IMR-90 (cell line): Measurements from ENCODE around the gene TMEM45A. TPM values are rescaled to one million over a fixed set of nuclear protein-coding genes. Genes with fewer than 3 reads are reported as not detected.

Source experiments
- ATAC-seq: fragments of 200-7000 bp; cut with Tn5 transposase; 2 replicates; pipeline ENCODE4 v1.9.1; 2020; ENCODE audit warnings: low read depth, mild to moderate bottlenecking, moderate library complexity
- BruUV-seq: library from RNA; stranded (reverse); fragments of 400-500 nt; replicated peaks from 2 replicates; lab custom pipeline; 2021; lab: Mats Ljungman, UMichigan
- CTCF ChIA-PET: fragments of 300-600 bp; formaldehyde crosslinking; extraction: SDS; loops from one replicate; lab custom pipeline; 2021; ENCODE audit warnings: antibody characterized with exemption; lab: Yijun Ruan, JAX
- POLR2A ChIA-PET: fragments of 300-600 bp; sonication (Branson Sonifier 250); formaldehyde crosslinking; loops from one replicate; lab custom pipeline; 2022; ENCODE audit warnings: antibody characterized with exemption; ENCODE audit not compliant: unreplicated experiment; lab: Charles Lee
- DNase-seq: peaks from one replicate; pipeline ENCODE4 v3.0.0; 2013
- H2AFZ ChIP-seq: replicated peaks from 2 replicates; pipeline ENCODE3; 2013; ENCODE audit warnings: low read length, mild to moderate bottlenecking; ENCODE audit not compliant: poor library complexity
- H2AK5ac ChIP-seq: 2 replicates; pipeline ENCODE4 v1.6.1; 2013; ENCODE audit warnings: low read depth, low read length, inconsistent platforms
- H2AK9ac ChIP-seq: replicated peaks from 2 replicates; pipeline ENCODE3; 2013; ENCODE audit warnings: mild to moderate bottlenecking, low read depth, low read length, moderate library complexity; ENCODE audit not compliant: poor library complexity
- H2BK120ac ChIP-seq: 2 replicates; pipeline ENCODE4 v1.6.1; 2013; ENCODE audit warnings: low read depth, low read length, inconsistent platforms
- H2BK15ac ChIP-seq: 3 replicates; pipeline ENCODE4 v1.6.1; 2013; ENCODE audit warnings: low read depth, low read length, inconsistent platforms
- H2BK20ac ChIP-seq: 2 replicates; pipeline ENCODE4 v1.6.1; 2013; ENCODE audit warnings: low read depth, mild to moderate bottlenecking, inconsistent platforms, low read length, moderate library complexity
- H2BK5ac ChIP-seq: 2 replicates; pipeline ENCODE4 v1.6.1; 2013; ENCODE audit warnings: mild to moderate bottlenecking, low read depth, low read length, inconsistent platforms; ENCODE audit not compliant: poor library complexity, severe bottlenecking
- H3K14ac ChIP-seq: replicated peaks from 2 replicates; pipeline ENCODE4 v1.6.1; 2013; ENCODE audit warnings: low read depth, low read length, inconsistent platforms
- H3K18ac ChIP-seq: 2 replicates; pipeline ENCODE4 v1.6.1; 2013; ENCODE audit warnings: low read depth, low read length, control low read depth
- H3K23ac ChIP-seq: 2 replicates; pipeline ENCODE4 v1.6.1; 2013; ENCODE audit warnings: low read depth, low read length, inconsistent platforms
- H3K27ac ChIP-seq: 2 replicates; pipeline ENCODE4 v1.5.1; 2013; ENCODE audit warnings: mild to moderate bottlenecking, control low read depth, low read length; ENCODE audit not compliant: insufficient read depth
- H3K27me3 ChIP-seq: 2 replicates; pipeline ENCODE4 v1.6.1; 2013; ENCODE audit warnings: low read length; ENCODE audit not compliant: control insufficient read depth, insufficient read depth
- H3K36me3 ChIP-seq: 2 replicates; pipeline ENCODE4 v1.6.1; 2013; ENCODE audit warnings: low read length, mixed read lengths; ENCODE audit not compliant: control insufficient read depth, insufficient read depth
- H3K4ac ChIP-seq: 2 replicates; pipeline ENCODE4 v1.6.1; 2013; ENCODE audit warnings: low read depth, low read length, inconsistent platforms
- H3K4me1 ChIP-seq: 2 replicates; pipeline ENCODE4 v1.6.1; 2013; ENCODE audit warnings: low read length, mixed read lengths; ENCODE audit not compliant: control insufficient read depth, insufficient read depth
- H3K4me2 ChIP-seq: 2 replicates; pipeline ENCODE4 v1.6.1; 2013; ENCODE audit warnings: low read depth, mild to moderate bottlenecking, control low read depth, low read length, moderate library complexity
- H3K4me3 ChIP-seq: 2 replicates; pipeline ENCODE4 v1.5.1; 2013; ENCODE audit warnings: low read depth, mild to moderate bottlenecking, control low read depth, low read length, moderate library complexity; ENCODE audit not compliant: insufficient read depth
- H3K56ac ChIP-seq: 2 replicates; pipeline ENCODE4 v1.6.1; 2013; ENCODE audit warnings: low read length, inconsistent platforms; ENCODE audit not compliant: insufficient read depth; ENCODE audit errors: extremely low read depth
- H3K79me1 ChIP-seq, 2 experiments: 2 replicates each; pipeline ENCODE4 v1.6.1; 2013; ENCODE audit warnings: low read length in 2 of 2, inconsistent platforms in 1 of 2, low read depth in 1 of 2
- H3K9ac ChIP-seq: 2 replicates; pipeline ENCODE4 v1.6.1; 2013; ENCODE audit warnings: low read depth, low read length, control low read depth
- H3K9me1 ChIP-seq: 2 replicates; pipeline ENCODE4 v1.6.1; 2013; ENCODE audit warnings: low read length, inconsistent platforms; ENCODE audit not compliant: insufficient read depth
- H3K9me3 ChIP-seq: 2 replicates; pipeline ENCODE4 v1.6.1; 2013; ENCODE audit warnings: low read length; ENCODE audit not compliant: control insufficient read depth, insufficient read depth
- H4K20me1 ChIP-seq: 2 replicates; pipeline ENCODE4 v1.6.1; 2013; ENCODE audit warnings: low read length, inconsistent platforms; ENCODE audit not compliant: insufficient read depth
- H4K5ac ChIP-seq: 2 replicates; pipeline ENCODE4 v1.6.1; 2013; ENCODE audit warnings: mild to moderate bottlenecking, low read depth, low read length, control low read depth
- H4K8ac ChIP-seq, 2 experiments: 2 replicates each; pipeline ENCODE4 v1.6.1; 2013; ENCODE audit warnings: low read depth in 2 of 2, low read length in 2 of 2, control low read depth in 1 of 2, inconsistent platforms in 1 of 2
- H4K91ac ChIP-seq: 2 replicates; pipeline ENCODE4 v1.6.1; 2013; ENCODE audit warnings: low read depth, low read length, inconsistent platforms; ENCODE audit not compliant: insufficient read depth
- BHLHE40 ChIP-seq: fragments of 150-350 bp; IDR thresholded peaks from 2 replicates; pipeline ENCODE4 v1.6.1; 2016; ENCODE audit warnings: mild to moderate bottlenecking, low read depth, low read length
- CEBPB ChIP-seq: IDR thresholded peaks from 2 replicates; pipeline ENCODE4 v1.6.1; 2012; ENCODE audit warnings: low read depth, low read length, improper control_type of control experiment
- CHD1 ChIP-seq: IDR thresholded peaks from 2 replicates; pipeline ENCODE4 v1.6.1; 2012; ENCODE audit warnings: low read depth, low read length, improper control_type of control experiment
- CTCF ChIP-seq: conservative IDR thresholded peaks from 2 replicates; pipeline ENCODE4 v1.5.1; 2012; ENCODE audit warnings: mild to moderate bottlenecking, low read depth, low read length, improper control_type of control experiment
- FOS ChIP-seq: fragments of 150-350 bp; IDR thresholded peaks from 2 replicates; pipeline ENCODE4 v1.6.1; 2016; ENCODE audit warnings: low read depth, low read length
- MAFK ChIP-seq: IDR thresholded peaks from 2 replicates; pipeline ENCODE4 v1.6.1; 2012; ENCODE audit warnings: low read depth, low read length, improper control_type of control experiment
- MAZ ChIP-seq: IDR thresholded peaks from 2 replicates; pipeline ENCODE4 v1.6.1; 2012; ENCODE audit warnings: low read depth, mild to moderate bottlenecking, low read length, improper control_type of control experiment, moderate library complexity, borderline replicate concordance
- MXI1 ChIP-seq: IDR thresholded peaks from 2 replicates; pipeline ENCODE4 v1.6.1; 2012; ENCODE audit warnings: low read depth, mild to moderate bottlenecking, low read length, moderate library complexity, borderline replicate concordance
- POLR2A ChIP-seq: IDR thresholded peaks from 2 replicates; pipeline ENCODE4 v1.6.1; 2012; ENCODE audit warnings: mild to moderate bottlenecking, low read depth, low read length
- RAD21 ChIP-seq: IDR thresholded peaks from 2 replicates; pipeline ENCODE4 v1.6.1; 2012; ENCODE audit warnings: low read length, improper control_type of control experiment
- RCOR1 ChIP-seq: IDR thresholded peaks from 2 replicates; pipeline ENCODE4 v1.6.1; 2012; ENCODE audit warnings: mild to moderate bottlenecking, low read length, improper control_type of control experiment; ENCODE audit not compliant: insufficient replicate concordance
- RFX5 ChIP-seq: IDR thresholded peaks from 2 replicates; pipeline ENCODE4 v1.8.0; 2012; ENCODE audit warnings: low read depth, mild to moderate bottlenecking, low read length, moderate library complexity
- SMC3 ChIP-seq: fragments of 150-350 bp; IDR thresholded peaks from 2 replicates; pipeline ENCODE4 v1.6.1; 2016; ENCODE audit warnings: low read depth, mild to moderate bottlenecking, antibody characterized with exemption, low read length, moderate library complexity
- USF2 ChIP-seq: fragments of 150-350 bp; IDR thresholded peaks from 2 replicates; pipeline ENCODE4 v1.6.1; 2017; ENCODE audit warnings: mild to moderate bottlenecking, antibody characterized with exemption, low read length, low read depth
- WGBS, 2 experiments: methylation state at CpG; one replicate each; pipeline versions ENCODE4 v1.1.5 to v1.1.7; 2013; ENCODE audit warnings: missing lambda C conversion rate in 2 of 2; ENCODE audit not compliant: insufficient read length in 1 of 2; ENCODE audit errors: extremely low coverage in 2 of 2; 5-methylcytosine and 5-hydroxymethylcytosine counted together
- dilution Hi-C: fragments of 300-500 bp; cut with HindIII; formaldehyde crosslinking; loops from one replicate; pipeline ENCODE4 v1.14.3; 2018; ENCODE audit warnings: low sequenced_read_pairs; ENCODE audit not compliant: unreplicated experiment
- in situ Hi-C: fragments of 300-500 bp; cut with MboI; formaldehyde crosslinking; loops from 3 replicates; pipeline ENCODE4 v1.14.3; 2019; ENCODE audit warnings: low sequenced_read_pairs, inconsistent platforms, mixed read lengths
- intact Hi-C: fragments of 100-400 bp; cut with micrococcal nuclease; formaldehyde crosslinking; loops from 2 replicates; pipeline ENCODE4 v1.10.0; 2022
- polyA plus RNA-seq, 3 experiments: library from polyadenylated mRNA; depleted of rRNA; stranded (reverse); fragments of >200 nt; gene quantifications; 2 replicates each; pipeline ENCODE4 v1.2.3, GENCODE V29; 2012; ENCODE audit warnings: low replicate concordance in 1 of 3
- total RNA-seq: library from RNA; depleted of rRNA; stranded (reverse); fragments of >200 nt; gene quantifications from 2 replicates; pipeline ENCODE4 v1.2.3, GENCODE V29; 2012

TMEM45A gene
- total and polyA plus RNA-seq, 2 of the 4 experiments (the other 2 are of a cell fraction): 13.6 to 21.7 TPM

GRCh38 chr3:100463002-100463401 lies 29.4 kb upstream of the TMEM45A start:
- no peaks in the 10 kb centered on the region for H3K36me3 ChIP-seq
- peak overlapping the region; percentile 39 for H2AFZ ChIP-seq
- H4K5ac ChIP-seq: no peak overlapping the region
- no peak overlapping the region for H3K4ac ChIP-seq
- POLR2A ChIA-PET: interaction anchor here (0.6 kb wide), 1 partner anchor 61 kb away, joined by 6 read pairs; no protein-coding TSS in a partner anchor
- H3K4me1 ChIP-seq: no peaks in the 10 kb centered on the region; the same call in 1 of the 2 replicates
- peak; percentile 78 for DNase-seq
- H3K9me1 ChIP-seq: no peaks in the 10 kb centered on the region
- H2AK5ac ChIP-seq: no peak overlapping the region
- H2BK120ac ChIP-seq: no peak overlapping the region
- no peak overlapping the region for H2AK9ac ChIP-seq
- H2BK20ac ChIP-seq: no peak overlapping the region
- no peak overlapping the region for H2BK15ac ChIP-seq
- H4K20me1 ChIP-seq: no peaks in the 10 kb centered on the region
- dilution Hi-C loops (no loop called here), intact Hi-C loops (loop anchor here (1.0 to 10.0 kb wide), 4 partner anchors 127 to 733 kb away; no protein-coding TSS in a partner anchor), in situ Hi-C loops (loop anchor here (5.0 kb wide), 1 partner anchor 129 kb away; no protein-coding TSS in a partner anchor)
- H4K8ac ChIP-seq: no peak overlapping the region
- no CpG with 5 or more reads among the region's 3 CpGs for WGBS, 2 experiments
- H3K4me2 ChIP-seq: no peak overlapping the region
- no peak overlapping the region for H3K56ac ChIP-seq
- no peak for TF ChIP-seq USF2
- no peak for TF ChIP-seq MAFK
- peak; percentile 92 for TF ChIP-seq CTCF
- no peak for TF ChIP-seq BHLHE40
- no peak for TF ChIP-seq MAZ
- TF ChIP-seq SMC3: peak; percentile 90
- TF ChIP-seq FOS: no peak
- no peak for TF ChIP-seq MXI1
- TF ChIP-seq POLR2A: 0 out of 2 replicates have a peak, but pooled peaks have one; percentile 27
- no peak for TF ChIP-seq RFX5
- no peak for TF ChIP-seq CHD1
- no peak for TF ChIP-seq CEBPB
- TF ChIP-seq RCOR1: no peak
- TF ChIP-seq RAD21: peak; percentile 98
- H3K27me3 ChIP-seq: no peaks in the 10 kb centered on the region
- peaks cover 1% of the 10 kb centered on the region; the same call in 1 of the 2 replicates for H3K9me3 ChIP-seq
- no peak overlapping the region for H3K23ac ChIP-seq
- no peaks in the 10 kb centered on the region for H3K79me1 ChIP-seq
- peak; percentile 94 for ATAC-seq
- no peak overlapping the region for H3K27ac ChIP-seq
- BruUV-seq: no TSS peak
- no peak overlapping the region for H3K18ac ChIP-seq
- no peak overlapping the region for H3K4me3 ChIP-seq
- CTCF ChIA-PET: interaction anchor here (0.5 to 1.8 kb wide), 15 partner anchors 10 to 1312 kb away, joined by 3 to 23 read pairs (median 4); partner anchors contain the start of gene TMEM45A
- H4K91ac ChIP-seq: no peak overlapping the region
- no peak overlapping the region for H2BK5ac ChIP-seq
- H3K14ac ChIP-seq: no peak overlapping the region
- no peak overlapping the region for H3K9ac ChIP-seq
